HG03045 (cell line): ENCODE measurements around the gene AP1S1.
"Not testable (repeated sequence)": the region's sequence is repeated elsewhere in the genome, so short reads cannot be mapped to it uniquely, and the experiment has no call there.

Experiments used
- ATAC-seq: cut with Tn5 transposase; IDR thresholded peaks from one replicate; pipeline ENCODE4 v1.9.1; 2021; ENCODE audit warnings: mild to moderate bottlenecking, moderate library complexity; ENCODE audit not compliant: unreplicated experiment

AP1S1 gene

GRCh38 chr7:101153969-101154692 is at the start of gene AP1S1:
Gene AP1S1 (plus strand): TSS chr7:101154476. CDS start chr7:101154515, 39 bp downstream.
- ATAC-seq = peak; percentile 79

GRCh38 chr7:101104799-101105198 is 49.5 kb upstream of the AP1S1 start:
- ATAC-seq = no peak

- not testable (repeated sequence) for ATAC-seq
Observed at GRCh38 chr7:101105248-101105647, 49.0 kb upstream of the AP1S1 start.

- no peak for ATAC-seq
Observed at GRCh38 chr7:101106386-101106785, 47.9 kb upstream of the AP1S1 start.

- ATAC-seq = peak; percentile 45
Observed at GRCh38 chr7:101108330-101108857, 45.9 kb upstream of the AP1S1 start.

- ATAC-seq = no peak
Observed at GRCh38 chr7:101108961-101109360, 45.3 kb upstream of the AP1S1 start.

GRCh38 chr7:101109368-101109767 is 44.9 kb upstream of the AP1S1 start:
- ATAC-seq = no peak

GRCh38 chr7:101111261-101111660 is 43.0 kb upstream of the AP1S1 start:
- ATAC-seq = no peak

- ATAC-seq = no peak
Observed at GRCh38 chr7:101112233-101112632, 42.0 kb upstream of the AP1S1 start.

- ATAC-seq = not testable (repeated sequence)
Observed at GRCh38 chr7:101113140-101113539, 41.1 kb upstream of the AP1S1 start.

- ATAC-seq = no peak
Observed at GRCh38 chr7:101113836-101114235, 40.4 kb upstream of the AP1S1 start.

GRCh38 chr7:101114492-101114891 is 39.8 kb upstream of the AP1S1 start:
- no peak for ATAC-seq

GRCh38 chr7:101115215-101115614 is 39.1 kb upstream of the AP1S1 start:
- no peak for ATAC-seq

- no peak for ATAC-seq
Observed at GRCh38 chr7:101116898-101117297, 37.4 kb upstream of the AP1S1 start.

GRCh38 chr7:101118856-101119255 is 35.4 kb upstream of the AP1S1 start:
- no peak for ATAC-seq

- ATAC-seq = no peak
Observed at GRCh38 chr7:101119876-101120275, 34.4 kb upstream of the AP1S1 start.

- no peak for ATAC-seq
Observed at GRCh38 chr7:101120315-101120714, 34.0 kb upstream of the AP1S1 start.

GRCh38 chr7:101121631-101121990 is 32.7 kb upstream of the AP1S1 start:
- ATAC-seq = not testable (repeated sequence)

GRCh38 chr7:101121991-101122932 is 32.0 kb upstream of the AP1S1 start:
- no peak for ATAC-seq

GRCh38 chr7:101122933-101123702 is 31.2 kb upstream of the AP1S1 start:
- ATAC-seq = no peak

GRCh38 chr7:101123703-101124068 is 30.6 kb upstream of the AP1S1 start:
- ATAC-seq = no peak
